GM23338 (cell line): ENCODE results near the gene ARL15.

Experiments
- CREB1 ChIP-seq: fragments of 250-450 bp; sonication (Bioruptor Pico); IDR thresholded peaks from 2 replicates; pipeline ENCODE4 v1.5.0; 2020; ENCODE audit warnings: low read depth, mild to moderate bottlenecking, moderate library complexity
- CTCF ChIP-seq, 2 experiments: fragments of 200-600 bp in 1 of 2; sonication (generic) in 1 of 2; conservative IDR thresholded peaks; 2 replicates each; pipeline versions ENCODE4 v1.5.1 to v1.6.1; 2016 to 2017; ENCODE audit warnings: antibody characterized with exemption in 2 of 2, low read depth in 2 of 2, mild to moderate bottlenecking in 2 of 2, moderate library complexity in 1 of 2
- EZH2 ChIP-seq: fragments of 200-600 bp; sonication (generic); IDR thresholded peaks from one replicate; pipeline ENCODE4 v1.8.0; 2017; ENCODE audit warnings: antibody characterized with exemption, mild to moderate bottlenecking, low read depth; ENCODE audit not compliant: unreplicated experiment
- JUNB ChIP-seq: IDR thresholded peaks from one replicate; pipeline ENCODE4 v1.6.1; 2016; ENCODE audit warnings: antibody characterized with exemption; ENCODE audit not compliant: unreplicated experiment
- NANOG ChIP-seq: IDR thresholded peaks from 2 replicates; pipeline ENCODE4 v1.6.1; 2016; ENCODE audit warnings: antibody characterized with exemption, borderline replicate concordance
- POLR2AphosphoS5 ChIP-seq: IDR thresholded peaks from 2 replicates; pipeline ENCODE4 v1.6.1; 2016; ENCODE audit warnings: antibody characterized with exemption, low read depth
- REST ChIP-seq: IDR thresholded peaks from one replicate; pipeline ENCODE4 v1.6.1; 2018; ENCODE audit warnings: antibody characterized with exemption; ENCODE audit not compliant: unreplicated experiment
- ZNF114 ChIP-seq: fragments of 250-450 bp; sonication (Bioruptor Pico); IDR thresholded peaks from 2 replicates; pipeline ENCODE4 v1.5.0; 2020; ENCODE audit warnings: mild to moderate bottlenecking, moderate library complexity

- TF ChIP-seq CTCF (conservative IDR thresholded peaks at IDR 0.05; ENCODE audit: low read depth in 2 of 2) (no peak), JUNB (no peak), ZNF114 (CRISPR knock-in tag) (no peak), EZH2 (no peak), POLR2AphosphoS5 (no peak), REST (no peak), NANOG (no peak), CREB1 (CRISPR knock-in tag) (no peak)
These were observed 236.6 kb downstream of the ARL15 start for GRCh38 chr5:54073735-54074134.
